Measurements from ENCODE around the gene CAMTA1. TPM values are rescaled to one million over a fixed set of nuclear protein-coding genes. Genes with fewer than 3 reads are reported as not detected.
"Not testable (repeated sequence)": the region's sequence is repeated elsewhere in the genome, so short reads cannot be mapped to it uniquely, and the experiment has no call there.

CAMTA1 gene
- total RNA-seq, 2 donors from 2014 or later: 76.6 to 85.8 TPM

DNA sequence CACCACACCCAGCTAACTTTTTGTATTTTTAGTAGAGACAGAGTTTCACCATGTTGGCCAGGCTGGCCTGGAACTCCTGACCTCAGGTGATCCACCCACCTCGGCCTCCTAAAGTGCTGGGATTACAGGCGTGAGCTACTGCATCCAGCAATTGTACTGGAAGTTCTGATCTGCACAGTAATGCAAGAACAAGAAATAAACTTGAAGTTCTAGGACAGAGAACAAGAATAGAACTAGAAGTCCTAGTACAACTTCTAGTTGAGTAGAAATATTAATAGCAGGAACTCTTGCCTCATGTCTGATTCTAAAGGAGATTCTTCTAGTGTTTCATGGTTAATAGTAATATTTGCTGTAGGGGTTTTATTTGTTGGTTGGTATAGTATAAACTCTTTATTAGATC lies 383.3 kb downstream of the CAMTA1 start:
- intact Hi-C loops (cut with DNase I, micrococcal nuclease); ATAC-seq; DNase-seq: not testable (repeated sequence)

DNA sequence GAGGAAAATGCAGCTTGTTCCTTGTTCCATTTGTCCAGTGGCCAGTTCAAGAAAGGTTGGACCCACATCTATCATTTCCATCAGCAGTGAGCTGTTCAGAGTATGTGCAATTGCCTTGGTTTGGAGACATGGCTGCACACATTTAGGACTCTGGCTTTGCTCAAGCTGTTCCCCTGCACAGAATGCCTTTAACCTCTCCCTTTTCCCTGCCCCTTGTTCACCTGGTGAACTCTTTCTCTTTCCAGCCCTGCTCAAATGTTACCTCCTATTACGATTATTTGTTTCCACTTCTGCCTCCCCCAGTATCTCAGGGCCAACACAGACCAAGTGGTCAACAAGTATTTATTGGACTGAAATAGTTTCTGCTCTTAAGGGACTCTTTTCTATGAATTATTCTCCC lies 385.9 kb downstream of the CAMTA1 start:
- DNase-seq: no peak
- no peak for ATAC-seq
- intact Hi-C loops (cut with DNase I, micrococcal nuclease): no loop called here

DNA sequence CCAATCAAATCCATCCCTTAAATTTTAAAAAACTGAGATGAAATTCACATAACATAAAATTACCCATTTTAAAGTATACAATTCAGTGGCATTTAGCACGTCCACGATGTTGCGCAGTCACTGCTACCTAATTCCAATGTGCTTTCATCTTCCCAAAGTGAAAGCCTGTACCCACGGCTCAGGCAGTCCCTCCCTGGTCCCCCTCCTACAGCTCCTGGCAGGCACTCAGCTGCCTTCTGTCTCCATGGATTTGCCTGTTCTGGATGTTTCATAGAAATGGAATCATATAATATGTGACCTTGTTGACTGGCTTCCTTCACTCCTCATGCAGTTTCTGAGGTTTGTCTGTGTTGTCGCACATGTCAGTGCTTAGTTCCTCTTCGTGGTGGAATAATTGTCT lies 386.3 kb downstream of the CAMTA1 start:
- intact Hi-C loops (cut with DNase I, micrococcal nuclease): no loop called here
- DNase-seq: no peak
- ATAC-seq: no peak

GRCh38 chr1:7172804-7173203 lies 387.6 kb downstream of the CAMTA1 start:
- no peak for ATAC-seq
- no peak for DNase-seq
- intact Hi-C loops (cut with DNase I, micrococcal nuclease): no loop called here

DNA sequence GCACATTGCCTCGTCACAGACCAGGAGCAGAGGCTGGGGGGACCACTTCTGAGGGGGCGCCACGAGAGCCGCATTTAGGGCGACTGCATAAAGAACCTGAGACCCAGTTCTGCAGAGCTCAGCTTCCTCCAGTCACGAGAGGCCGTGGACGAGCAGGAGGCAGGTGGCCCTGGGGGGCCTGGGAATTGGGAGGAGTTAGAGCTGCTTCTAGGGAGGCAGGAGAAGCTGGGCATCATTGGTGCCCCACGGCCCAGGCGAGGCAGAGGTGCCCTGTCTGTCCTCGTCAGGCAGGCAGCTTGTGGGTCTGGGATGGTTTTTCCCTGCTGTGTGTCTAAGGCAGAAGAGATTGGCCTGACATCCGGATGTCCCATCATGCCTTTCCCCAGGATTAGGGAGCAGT lies 389.3 kb downstream of the CAMTA1 start:
- intact Hi-C loops (cut with DNase I, micrococcal nuclease): no loop called here
- DNase-seq: no peak
- ATAC-seq: no peak

DNA sequence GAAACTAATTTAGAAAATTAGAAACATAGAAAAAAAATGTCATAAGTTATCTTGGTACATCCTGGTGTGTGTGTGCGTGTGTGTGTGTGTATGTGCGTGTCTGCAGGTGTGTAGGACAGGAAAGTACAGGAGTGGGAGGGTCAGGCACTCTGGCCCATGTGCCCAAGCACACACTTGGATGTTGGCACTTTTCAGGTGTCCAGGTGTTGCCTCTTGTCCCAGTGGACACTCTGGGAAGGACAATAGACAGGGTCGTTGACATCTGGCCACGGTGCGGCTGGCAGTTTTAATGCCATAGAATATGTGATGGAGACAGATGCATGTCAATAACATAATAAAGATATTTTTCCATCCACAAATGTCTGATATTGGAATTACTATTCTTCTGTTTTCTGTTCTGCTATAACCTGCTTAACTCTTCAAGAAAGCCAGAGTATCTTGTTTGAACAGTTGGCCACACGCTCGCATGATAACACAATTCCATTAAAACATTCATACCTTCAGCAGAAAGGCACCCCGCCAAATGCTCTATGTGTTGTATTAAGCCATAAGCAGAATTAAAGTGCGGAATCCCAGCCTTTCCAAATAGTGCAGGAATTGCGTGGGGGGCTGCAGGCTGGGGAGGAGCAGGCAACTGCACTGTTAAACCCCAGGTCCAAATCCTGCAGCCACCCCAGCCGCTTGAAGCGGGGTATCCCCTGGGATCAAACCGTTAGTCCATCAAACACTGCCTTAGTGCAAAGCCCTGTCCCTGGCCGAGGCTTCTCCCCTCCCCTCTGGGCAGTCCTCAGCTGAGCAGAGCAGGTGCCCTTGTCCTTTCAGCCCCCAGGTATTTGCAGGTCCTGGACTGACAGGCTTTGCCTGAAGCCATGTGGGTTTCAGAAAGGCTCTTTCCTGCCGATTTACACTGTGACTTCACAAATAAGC lies 390.0 kb downstream of the CAMTA1 start:
- DNase-seq: no peak
- intact Hi-C loops (cut with DNase I, micrococcal nuclease): no loop called here
- ATAC-seq: no peak

DNA sequence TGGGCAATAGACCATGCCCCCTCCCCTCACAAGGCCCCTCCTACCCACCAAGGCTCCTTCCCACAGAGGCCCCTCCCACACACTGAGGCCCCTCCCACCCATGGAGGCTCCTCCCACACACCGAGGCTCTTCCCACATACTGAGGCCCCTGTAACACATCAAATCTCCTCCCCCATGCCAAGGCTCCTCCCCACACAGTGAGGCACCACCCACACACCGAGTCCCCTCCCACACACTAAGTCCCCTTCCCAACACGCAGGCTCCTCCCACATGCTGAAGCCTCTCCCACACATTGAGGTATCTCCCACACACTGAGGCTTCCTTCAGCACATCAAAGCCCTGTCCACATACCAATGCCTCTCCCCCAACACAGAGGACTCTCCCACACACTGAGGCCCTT lies 391.8 kb downstream of the CAMTA1 start:
- no peak for DNase-seq
- intact Hi-C loops (cut with DNase I, micrococcal nuclease): no loop called here
- ATAC-seq: no peak

- no peak for ATAC-seq
- intact Hi-C loops (cut with DNase I, micrococcal nuclease): no loop called here
- no peak for DNase-seq
These were observed 392.3 kb downstream of the CAMTA1 start for GRCh38 chr1:7177438-7178146.

- DNase-seq (no peak), ATAC-seq (no peak)
- intact Hi-C loops (cut with DNase I, micrococcal nuclease): no loop called here
These were observed 393.1 kb downstream of the CAMTA1 start for GRCh38 chr1:7178336-7178735.

GRCh38 chr1:7178741-7179140 lies 393.5 kb downstream of the CAMTA1 start:
- ATAC-seq (no peak), DNase-seq (no peak)
- intact Hi-C loops (cut with DNase I, micrococcal nuclease): no loop called here

DNA sequence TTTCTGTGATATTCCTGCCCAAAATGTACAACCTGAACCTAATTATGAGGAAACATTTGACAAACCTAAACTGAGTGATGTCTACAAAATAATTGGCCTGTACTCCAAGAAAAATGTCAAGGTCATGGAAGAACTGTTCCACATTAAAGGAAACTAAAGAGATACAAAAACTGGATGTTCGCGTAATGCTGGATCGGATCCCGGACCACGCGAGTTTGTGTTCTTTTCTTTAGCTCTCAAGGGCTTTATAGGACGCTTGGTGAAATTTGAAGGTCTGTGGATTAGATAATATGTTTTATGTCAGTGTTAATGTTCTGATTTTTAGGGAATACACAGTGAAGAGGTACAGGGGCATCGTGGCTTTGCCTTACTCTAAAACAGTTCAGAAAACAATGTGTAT lies 400.5 kb downstream of the CAMTA1 start:
- ATAC-seq (no peak), DNase-seq (no peak)
- intact Hi-C loops (cut with DNase I, micrococcal nuclease): no loop called here

- DNase-seq (no peak), ATAC-seq (no peak)
- intact Hi-C loops (cut with DNase I, micrococcal nuclease): no loop called here
These were observed 401.3 kb downstream of the CAMTA1 start for GRCh38 chr1:7186382-7187111.

- no peak for DNase-seq
- intact Hi-C loops (cut with DNase I, micrococcal nuclease): no loop called here
- ATAC-seq: no peak
These were observed 401.8 kb downstream of the CAMTA1 start for GRCh38 chr1:7187112-7187493.

- ATAC-seq: no peak
- intact Hi-C loops (cut with DNase I, micrococcal nuclease): no loop called here
- DNase-seq: no peak
These were observed 405.0 kb downstream of the CAMTA1 start for GRCh38 chr1:7190261-7190660.

- DNase-seq (no peak), ATAC-seq (no peak)
- intact Hi-C loops (cut with DNase I, micrococcal nuclease): no loop called here
These were observed 407.2 kb downstream of the CAMTA1 start for GRCh38 chr1:7192453-7192852.

DNA sequence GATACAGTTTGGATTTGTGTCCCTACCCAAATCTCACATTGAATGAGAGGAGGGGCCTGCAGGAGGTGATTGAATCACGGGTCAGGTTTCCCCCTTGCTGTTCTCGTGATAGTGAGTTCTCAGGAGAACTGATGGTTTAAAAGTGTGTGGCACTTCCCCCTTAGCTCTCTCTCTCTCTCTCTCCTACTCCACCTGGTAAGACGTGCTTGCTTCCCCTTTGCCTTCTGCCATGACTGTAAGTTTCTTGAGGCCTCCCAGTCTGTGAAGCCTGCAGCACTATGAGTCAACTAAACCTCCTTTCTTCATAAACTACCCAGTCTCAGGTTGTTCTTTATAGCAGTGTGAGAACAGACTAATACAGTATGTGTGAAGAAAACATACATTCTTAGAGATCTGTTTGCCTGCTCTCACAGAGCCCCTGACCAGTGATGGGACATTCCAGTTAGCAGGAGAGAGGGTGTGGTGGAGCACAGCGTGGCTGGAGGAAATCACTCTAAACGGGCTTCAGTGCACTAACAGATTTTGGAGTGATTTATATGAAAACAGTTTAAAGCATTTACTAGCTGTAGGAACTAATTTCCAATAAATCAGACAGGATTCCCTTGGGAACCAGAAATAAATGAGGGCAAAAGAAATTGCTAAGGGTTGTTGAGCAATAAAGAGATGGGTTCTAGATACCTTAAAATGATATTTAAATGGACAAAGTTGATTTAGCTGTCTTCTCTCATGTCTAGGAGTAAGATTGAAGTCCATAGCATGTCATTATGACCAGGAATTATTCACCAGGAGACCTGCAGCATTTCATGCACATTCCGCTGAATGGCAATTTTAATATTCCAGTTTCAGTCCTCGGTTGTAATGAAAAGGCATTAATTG lies 411.0 kb downstream of the CAMTA1 start:
- ATAC-seq (no peak), DNase-seq (no peak)
- intact Hi-C loops (cut with DNase I, micrococcal nuclease): no loop called here

GRCh38 chr1:7198664-7199063 lies 413.4 kb downstream of the CAMTA1 start:
- no peak for DNase-seq
- no peak for ATAC-seq
- intact Hi-C loops (cut with DNase I, micrococcal nuclease): no loop called here

DNA sequence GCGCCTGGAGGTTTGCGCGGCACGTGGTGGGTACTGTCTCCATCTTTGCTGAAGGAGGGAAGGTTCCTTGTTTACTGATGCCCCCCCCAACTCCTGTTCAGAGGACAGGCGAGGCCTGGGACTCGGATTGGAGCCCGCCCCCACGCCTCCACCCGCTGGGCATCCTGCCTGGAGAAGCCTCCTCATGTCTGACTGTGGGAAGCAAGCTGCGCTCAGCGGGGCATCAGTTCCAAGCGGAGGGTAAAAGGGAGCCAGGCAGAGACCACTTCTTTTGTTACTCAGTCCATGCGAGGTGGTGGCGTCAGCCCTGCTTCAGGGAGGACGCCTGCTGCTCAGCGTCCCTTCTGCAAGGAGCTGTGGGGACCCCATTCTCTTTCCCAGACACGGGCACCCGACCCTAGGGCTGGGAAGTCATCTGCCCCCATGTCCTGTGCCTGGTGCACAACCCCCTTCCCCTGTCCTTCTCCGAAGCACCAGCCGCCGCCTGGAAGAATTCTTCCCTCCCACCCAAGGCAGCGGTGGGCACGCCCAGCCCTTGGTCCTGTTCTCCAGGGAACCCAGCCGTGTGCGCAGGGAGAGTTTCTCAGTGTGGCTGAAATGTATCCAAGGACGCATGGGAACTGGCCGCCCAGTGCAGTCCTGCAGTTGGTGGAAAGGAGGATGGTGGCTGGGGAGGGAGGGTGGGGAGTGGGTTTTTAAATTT lies 414.0 kb downstream of the CAMTA1 start:
- DNase-seq: no peak
- intact Hi-C loops (cut with DNase I, micrococcal nuclease): no loop called here
- no peak for ATAC-seq
